Activated CD8-positive, alpha-beta memory T cell treated with anti-CD3 and anti-CD28 coated beads for 36 hours (primary cell): ENCODE data around the gene OR2C3. TPM values are rescaled to one million over a fixed set of nuclear protein-coding genes. Genes with fewer than 3 reads are reported as not detected.

ENCODE experiments used
- CTCF ChIA-PET: fragments of 350-600 bp; sonication (Branson Sonifier 250); formaldehyde crosslinking; loops from one replicate; lab custom pipeline; 2021; ENCODE audit warnings: antibody characterized with exemption; lab: Charles Lee
- POLR2A ChIA-PET: fragments of 350-600 bp; sonication (Branson Sonifier 250); formaldehyde crosslinking; loops from one replicate; lab custom pipeline; 2021; ENCODE audit warnings: antibody characterized with exemption; lab: Charles Lee
- total RNA-seq, 2 experiments: library from RNA; stranded (reverse); gene quantifications; one replicate each; pipeline ENCODE4 v1.2.3, GENCODE V29; 2021

Gene OR2C3
- not detected for total RNA-seq

GRCh38 chr1:247536340-247536739 lies at the start of gene OR2C3:
Gene OR2C3, minus strand, starts transcription at chr1:247536440. Its CDS starts 3,929 bp downstream, at chr1:247532511.
- CTCF ChIA-PET: no interaction called here

GRCh38 chr1:247578946-247579460 lies 42.8 kb upstream of the OR2C3 start:
- CTCF ChIA-PET: no interaction called here

More at GRCh38 chr1:247536340-247536739, at the start of gene OR2C3:
- POLR2A ChIA-PET: no interaction called here

GRCh38 chr1:247576514-247576913 lies 40.3 kb upstream of the OR2C3 start:
- POLR2A ChIA-PET: no interaction called here
- CTCF ChIA-PET: no interaction called here

More at GRCh38 chr1:247578946-247579460, 42.8 kb upstream of the OR2C3 start:
- POLR2A ChIA-PET: no interaction called here

GRCh38 chr1:247574664-247575063 lies 38.4 kb upstream of the OR2C3 start:
- ChIA-PET CTCF (no interaction called here), POLR2A (no interaction called here)

GRCh38 chr1:247574236-247574635 lies 38.0 kb upstream of the OR2C3 start:
- ChIA-PET CTCF (no interaction called here), POLR2A (no interaction called here)

GRCh38 chr1:247562198-247562597 lies 26.0 kb upstream of the OR2C3 start:
- POLR2A ChIA-PET: no interaction called here
- CTCF ChIA-PET: no interaction called here

- ChIA-PET POLR2A (no interaction called here), CTCF (no interaction called here)
These were observed 25.5 kb upstream of the OR2C3 start for GRCh38 chr1:247561711-247562110.

GRCh38 chr1:247557926-247558674 lies 21.9 kb upstream of the OR2C3 start:
- ChIA-PET POLR2A (no interaction called here), CTCF (no interaction called here)

- POLR2A ChIA-PET: no interaction called here
- CTCF ChIA-PET: no interaction called here
These were observed 16.0 kb upstream of the OR2C3 start for GRCh38 chr1:247552231-247552630.

- ChIA-PET CTCF (no interaction called here), POLR2A (no interaction called here)
These were observed 15.5 kb upstream of the OR2C3 start for GRCh38 chr1:247551721-247552120.

GRCh38 chr1:247548769-247549182 lies 12.5 kb upstream of the OR2C3 start, which contains the start of gene GCSAML:
Gene GCSAML, plus strand, starts transcription at chr1:247549134. Its CDS starts 58 bp downstream, at chr1:247549192.
- POLR2A ChIA-PET: no interaction called here
- CTCF ChIA-PET: no interaction called here

GRCh38 chr1:247548092-247548491 lies 11.9 kb upstream of the OR2C3 start:
- ChIA-PET CTCF (no interaction called here), POLR2A (no interaction called here)

- POLR2A ChIA-PET: no interaction called here
- CTCF ChIA-PET: no interaction called here
These were observed 6.6 kb upstream of the OR2C3 start for GRCh38 chr1:247542811-247543210.

GRCh38 chr1:247540581-247540980 lies 4.3 kb upstream of the OR2C3 start:
- POLR2A ChIA-PET: no interaction called here
- CTCF ChIA-PET: no interaction called here

- ChIA-PET CTCF (interaction anchor here (1.3 kb wide), 1 partner anchor 167 kb away, joined by 4 read pairs; no protein-coding TSS in a partner anchor), POLR2A (no interaction called here)
These were observed 3.0 kb upstream of the OR2C3 start for GRCh38 chr1:247539215-247539614.

- ChIA-PET POLR2A (no interaction called here), CTCF (interaction anchor here (1.3 kb wide), 1 partner anchor 166 kb away, joined by 4 read pairs; no protein-coding TSS in a partner anchor)
These were observed 2.3 kb upstream of the OR2C3 start for GRCh38 chr1:247538561-247538960.

- ChIA-PET POLR2A (no interaction called here), CTCF (no interaction called here)
These were observed 838 bp downstream of the OR2C3 start for GRCh38 chr1:247535402-247535801.

GRCh38 chr1:247531937-247532336 lies 4.3 kb downstream of the OR2C3 start:
- POLR2A ChIA-PET: no interaction called here

GRCh38 chr1:247530785-247531184 lies 5.5 kb downstream of the OR2C3 start:
- ChIA-PET POLR2A (no interaction called here), CTCF (no interaction called here)

More at GRCh38 chr1:247531937-247532336, 4.3 kb downstream of the OR2C3 start:
- CTCF ChIA-PET: no interaction called here

- ChIA-PET POLR2A (no interaction called here), CTCF (no interaction called here)
These were observed 6.4 kb downstream of the OR2C3 start for GRCh38 chr1:247529771-247530355.
